ENCODE measurements around the gene RIC1. TPM values are rescaled to one million over a fixed set of nuclear protein-coding genes. Genes with fewer than 3 reads are reported as not detected.
"Not testable (repeated sequence)": the region's sequence is repeated elsewhere in the genome, so short reads cannot be mapped to it uniquely, and the experiment has no call there.

The RIC1 gene
- total RNA-seq, 6 experiments from 2014 or later: 25.8 to 35.2 (median 29.8) TPM

DNA sequence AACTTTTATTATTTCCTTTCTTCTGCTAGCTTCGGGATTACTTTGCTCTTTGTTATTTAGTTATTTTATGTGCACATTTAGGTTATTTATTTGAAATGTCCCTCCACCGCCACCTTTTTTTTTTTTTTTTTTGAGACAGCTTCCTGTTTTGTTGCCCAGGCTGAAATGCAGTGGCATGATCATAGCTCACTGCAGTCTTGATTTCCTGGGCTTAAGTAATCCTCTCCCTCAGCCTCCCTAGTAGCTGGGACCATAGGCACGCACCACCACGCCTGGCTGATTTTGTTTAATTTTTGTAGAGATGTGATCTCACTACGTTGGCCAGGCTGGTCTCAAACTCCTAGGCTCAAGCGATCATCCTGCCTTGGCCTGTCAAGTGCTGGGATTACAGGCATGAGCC lies 38.5 kb downstream of the RIC1 start:
- Mint-ChIP-seq H3K4me1 (ENCODE audit: low read depth) (peaks cover 13% of the 10 kb centered on the region), H3K4me3 (no peak overlapping the region), H3K9me3 (peaks cover 13% of the 10 kb centered on the region), H3K36me3 (ENCODE audit: low read depth) (peaks cover 70% of the 10 kb centered on the region), H3K27ac (no peak overlapping the region), H3K27me3 (ENCODE audit: insufficient read depth) (peaks cover 2% of the 10 kb centered on the region; the same call in 1 of the 2 replicates)
- DNase-seq: no peak
- TF ChIP-seq, protein P1, sequence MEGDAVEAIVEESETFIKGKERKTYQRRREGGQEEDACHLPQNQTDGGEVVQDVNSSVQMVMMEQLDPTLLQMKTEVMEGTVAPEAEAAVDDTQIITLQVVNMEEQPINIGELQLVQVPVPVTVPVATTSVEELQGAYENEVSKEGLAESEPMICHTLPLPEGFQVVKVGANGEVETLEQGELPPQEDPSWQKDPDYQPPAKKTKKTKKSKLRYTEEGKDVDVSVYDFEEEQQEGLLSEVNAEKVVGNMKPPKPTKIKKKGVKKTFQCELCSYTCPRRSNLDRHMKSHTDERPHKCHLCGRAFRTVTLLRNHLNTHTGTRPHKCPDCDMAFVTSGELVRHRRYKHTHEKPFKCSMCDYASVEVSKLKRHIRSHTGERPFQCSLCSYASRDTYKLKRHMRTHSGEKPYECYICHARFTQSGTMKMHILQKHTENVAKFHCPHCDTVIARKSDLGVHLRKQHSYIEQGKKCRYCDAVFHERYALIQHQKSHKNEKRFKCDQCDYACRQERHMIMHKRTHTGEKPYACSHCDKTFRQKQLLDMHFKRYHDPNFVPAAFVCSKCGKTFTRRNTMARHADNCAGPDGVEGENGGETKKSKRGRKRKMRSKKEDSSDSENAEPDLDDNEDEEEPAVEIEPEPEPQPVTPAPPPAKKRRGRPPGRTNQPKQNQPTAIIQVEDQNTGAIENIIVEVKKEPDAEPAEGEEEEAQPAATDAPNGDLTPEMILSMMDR (IDR thresholded peaks at IDR 0.05): no peak

DNA sequence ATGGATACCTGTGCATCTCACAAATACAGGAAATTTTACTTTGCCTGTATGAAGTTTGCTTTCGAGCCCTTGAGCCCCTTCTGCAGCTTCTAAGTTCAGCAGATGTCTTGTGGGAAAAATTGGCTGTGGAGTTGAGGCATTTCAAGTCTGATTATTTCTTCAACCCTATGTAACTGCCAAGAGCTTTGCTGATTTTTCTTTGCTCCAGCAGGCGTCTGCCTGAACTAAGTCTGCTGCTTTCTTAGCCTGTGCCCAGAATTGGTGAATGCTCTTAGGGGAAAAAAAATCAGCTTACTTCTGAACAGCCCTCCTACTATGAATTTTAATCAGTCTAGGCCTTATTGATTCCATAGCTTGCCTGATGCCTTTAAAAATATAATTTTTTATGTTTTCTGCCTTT lies 41.2 kb downstream of the RIC1 start:
- TF ChIP-seq, protein P1 (IDR thresholded peaks at IDR 0.05): no peak
- Mint-ChIP-seq H3K4me1 (ENCODE audit: low read depth) (peaks cover 28% of the 10 kb centered on the region), H3K27me3 (ENCODE audit: insufficient read depth) (no peaks in the 10 kb centered on the region), H3K27ac (no peak overlapping the region), H3K4me3 (no peak overlapping the region), H3K9me3 (peaks cover 3% of the 10 kb centered on the region; the same call in 1 of the 2 replicates), H3K36me3 (ENCODE audit: low read depth) (peaks cover 59% of the 10 kb centered on the region)
- DNase-seq: no peak

DNA sequence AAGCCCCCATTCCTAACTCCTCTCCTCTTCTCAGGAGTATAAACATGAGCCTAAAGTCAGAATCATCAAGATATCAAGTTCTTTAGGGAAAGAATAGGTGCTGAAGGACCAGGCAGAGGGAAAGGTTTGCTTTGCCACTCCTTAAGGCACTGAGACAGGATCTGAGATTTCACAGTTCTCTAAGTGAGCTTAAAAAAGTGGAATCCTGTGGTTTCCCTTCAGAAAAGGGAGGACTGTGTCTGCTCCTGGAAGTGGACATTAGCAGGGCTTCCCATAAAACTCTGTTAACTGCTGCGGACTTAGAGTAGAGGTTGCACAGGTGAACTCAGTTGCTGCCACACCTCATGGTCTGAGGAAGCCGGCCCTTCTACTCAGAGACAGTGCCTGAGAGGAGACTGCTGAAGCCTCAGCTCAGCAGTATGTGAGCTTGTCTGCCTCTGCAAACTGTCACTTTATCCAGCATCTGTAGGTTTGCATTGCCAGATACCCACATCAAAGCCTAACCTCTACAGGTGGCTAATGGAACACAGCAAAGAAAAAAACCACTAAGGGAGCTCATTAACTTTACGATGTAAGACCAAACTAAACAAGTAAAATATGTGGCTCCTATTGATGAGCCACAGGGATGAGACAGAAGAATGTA lies 42.9 kb downstream of the RIC1 start:
- TF ChIP-seq, protein P1 (IDR thresholded peaks at IDR 0.05): no peak
- no peaks in the 10 kb centered on the region for H3K27me3 Mint-ChIP-seq (ENCODE audit: insufficient read depth)
- no peak overlapping the region for H3K27ac Mint-ChIP-seq
- H3K9me3 Mint-ChIP-seq: peaks cover 4% of the 10 kb centered on the region; the same call in 1 of the 2 replicates
- no peak overlapping the region for H3K4me3 Mint-ChIP-seq
- no peak for DNase-seq
- H3K36me3 Mint-ChIP-seq (ENCODE audit: low read depth): peaks cover 51% of the 10 kb centered on the region
- peaks cover 31% of the 10 kb centered on the region for H3K4me1 Mint-ChIP-seq (ENCODE audit: low read depth)

DNA sequence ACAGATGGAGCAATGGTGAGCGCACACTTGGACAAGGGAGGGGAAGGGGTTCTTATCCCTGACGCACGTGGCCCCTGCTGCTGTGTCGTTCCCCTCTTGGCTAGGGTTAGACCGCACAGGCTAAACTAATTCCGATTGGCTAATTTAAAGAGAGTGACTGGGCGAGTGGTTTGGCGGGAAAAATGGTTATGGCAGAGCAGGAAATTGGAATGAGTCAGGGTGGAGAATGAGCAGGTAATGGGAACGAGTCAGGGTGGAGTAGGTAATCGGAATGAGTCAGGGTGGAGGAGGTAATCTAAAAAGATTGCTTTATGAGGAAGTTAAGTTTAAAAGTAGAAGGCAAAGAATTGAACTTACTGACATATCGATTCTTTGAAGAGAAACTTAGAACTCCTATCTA lies 46.1 kb downstream of the RIC1 start:
- not testable (repeated sequence) for H3K27ac Mint-ChIP-seq; DNase-seq; H3K4me3 Mint-ChIP-seq; H3K9me3 Mint-ChIP-seq; H3K27me3 Mint-ChIP-seq (ENCODE audit: insufficient read depth)
- H3K36me3 Mint-ChIP-seq (ENCODE audit: low read depth): peaks cover 33% of the 10 kb centered on the region
- peaks cover 31% of the 10 kb centered on the region for H3K4me1 Mint-ChIP-seq (ENCODE audit: low read depth)

DNA sequence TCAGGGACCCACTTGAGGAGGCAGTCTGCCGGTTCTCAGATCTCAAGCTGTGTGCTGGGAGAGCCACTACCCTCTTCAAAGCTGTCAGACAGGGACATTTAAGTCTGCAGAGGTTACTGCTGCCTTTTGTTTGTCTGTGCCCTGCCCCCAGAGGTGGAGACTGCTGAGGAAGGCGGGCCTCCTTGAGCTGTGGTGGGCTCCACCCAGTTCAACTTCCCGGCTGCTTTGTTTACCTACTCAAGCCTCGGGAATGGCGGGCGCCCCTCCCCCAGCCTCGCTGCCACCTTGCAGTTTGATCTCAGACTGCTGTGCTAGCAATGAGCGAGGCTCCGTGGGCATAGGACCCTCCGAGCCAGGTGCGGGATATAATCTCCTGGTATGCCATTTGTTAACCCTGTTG lies 54.7 kb downstream of the RIC1 start:
- not testable (repeated sequence) for DNase-seq; H3K27me3 Mint-ChIP-seq (ENCODE audit: insufficient read depth); H3K4me3 Mint-ChIP-seq; H3K27ac Mint-ChIP-seq
- H3K4me1 Mint-ChIP-seq (ENCODE audit: low read depth): peaks cover 24% of the 10 kb centered on the region
- peaks cover 47% of the 10 kb centered on the region for H3K36me3 Mint-ChIP-seq (ENCODE audit: low read depth)
- H3K9me3 Mint-ChIP-seq: peaks cover 30% of the 10 kb centered on the region

DNA sequence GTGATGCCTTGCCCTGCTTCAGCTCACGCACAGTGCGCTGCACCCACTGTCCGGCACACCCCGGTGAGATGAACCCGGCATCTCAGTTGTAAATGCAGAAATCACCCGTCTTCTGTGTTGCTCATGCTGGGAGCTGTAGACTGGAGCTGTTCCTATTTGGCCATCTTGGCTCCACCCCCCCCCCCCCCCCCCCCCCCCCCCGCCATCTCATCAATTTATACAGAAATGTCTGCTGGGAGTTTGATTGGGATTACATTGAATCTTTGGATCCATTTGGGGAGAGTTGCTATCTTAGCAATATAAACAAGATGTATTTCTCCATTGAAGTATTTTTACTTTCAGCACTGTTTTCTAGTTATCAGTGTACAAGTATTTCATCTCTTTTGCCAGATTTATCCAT lies 55.2 kb downstream of the RIC1 start:
- H3K4me1 Mint-ChIP-seq (ENCODE audit: low read depth): peaks cover 26% of the 10 kb centered on the region
- H3K27ac Mint-ChIP-seq: no peak overlapping the region
- TF ChIP-seq, protein P1 (IDR thresholded peaks at IDR 0.05): no peak
- H3K9me3 Mint-ChIP-seq: peaks cover 30% of the 10 kb centered on the region
- no peak for DNase-seq
- H3K36me3 Mint-ChIP-seq (ENCODE audit: low read depth): peaks cover 47% of the 10 kb centered on the region
- H3K4me3 Mint-ChIP-seq: no peak overlapping the region
- peaks cover 2% of the 10 kb centered on the region; the same call in 1 of the 2 replicates for H3K27me3 Mint-ChIP-seq (ENCODE audit: insufficient read depth)

Measured in HFFc6 (cell line).